Superior temporal gyrus (tissue), 1 donor: ENCODE data around the gene COL8A1.

Experiments used
- DNase-seq: peaks from one replicate; pipeline ENCODE4 v3.0.0-alpha.2; 2016; ENCODE audit errors: extremely low spot score

COL8A1 gene

DNA sequence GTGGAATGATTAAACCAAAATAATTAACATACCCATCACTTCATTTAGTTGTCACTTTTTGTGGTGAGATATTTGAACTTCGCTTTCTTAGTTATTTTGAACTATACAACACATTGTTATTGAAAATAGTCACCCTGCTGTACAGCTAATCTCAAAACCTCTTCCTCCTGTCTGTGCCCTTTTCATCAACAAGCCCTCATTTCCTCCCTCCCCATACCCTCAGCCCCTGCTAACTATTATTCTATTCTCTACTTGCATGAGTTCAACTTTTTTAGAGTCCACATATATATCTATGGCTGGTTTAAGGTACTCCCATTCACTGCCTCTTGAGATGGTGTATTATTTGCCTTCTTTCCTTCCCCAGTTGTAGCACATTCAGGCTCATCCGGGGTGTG, 32.2 kb downstream of the COL8A1 start:
- no peak for DNase-seq

DNA sequence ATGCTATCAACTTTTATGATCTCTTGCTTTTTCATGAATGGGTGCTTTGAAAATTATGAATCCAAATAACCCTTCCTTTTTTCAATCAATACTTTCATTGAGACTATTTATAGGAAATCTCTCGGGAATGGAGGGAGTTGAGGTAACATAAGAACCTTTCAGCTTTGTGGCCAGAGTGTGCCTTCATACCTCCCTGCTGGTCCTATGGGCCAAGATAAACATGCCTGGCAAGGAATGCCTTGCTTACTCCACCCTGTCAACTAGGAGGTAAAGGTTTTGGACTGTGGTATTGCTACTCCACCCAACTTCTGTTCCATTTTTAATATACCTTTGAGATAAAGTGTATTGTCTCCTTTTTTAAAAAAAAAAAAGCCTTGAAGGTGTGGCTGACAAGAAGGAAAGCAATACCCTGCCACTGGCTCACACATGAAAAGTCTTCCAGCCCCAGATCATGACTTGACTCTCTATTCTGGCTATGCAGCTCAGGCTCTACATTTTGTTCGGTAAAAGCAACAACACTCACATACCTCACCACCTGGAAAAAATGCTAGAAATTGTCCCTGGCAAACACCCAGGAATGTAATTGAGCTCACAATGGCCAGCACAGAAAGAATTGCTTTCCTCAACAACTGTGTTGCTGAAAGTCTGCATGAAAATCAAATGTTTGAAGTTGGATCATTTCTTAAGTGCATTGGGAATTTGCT, 35.8 kb downstream of the COL8A1 start:
- DNase-seq = no peak

DNA sequence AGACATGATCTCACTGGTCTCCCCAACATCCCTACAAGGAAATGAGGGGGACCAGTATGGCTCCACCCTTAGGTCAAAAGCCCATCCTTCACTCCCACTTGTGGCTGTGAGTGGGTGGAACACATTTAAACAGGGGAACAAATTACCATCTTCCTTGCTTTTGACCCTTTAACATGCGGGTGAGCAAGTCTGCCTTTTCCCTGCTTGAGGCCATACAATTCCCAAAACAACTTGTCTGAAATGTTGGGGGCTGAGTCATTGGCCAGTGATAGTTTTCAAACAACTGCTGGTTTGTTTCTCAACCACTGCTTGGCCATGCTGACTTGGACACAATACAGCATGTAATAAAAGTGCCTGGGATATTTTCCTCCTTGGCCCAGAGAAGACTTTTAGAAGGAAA, 39.6 kb downstream of the COL8A1 start:
- no peak for DNase-seq

DNA sequence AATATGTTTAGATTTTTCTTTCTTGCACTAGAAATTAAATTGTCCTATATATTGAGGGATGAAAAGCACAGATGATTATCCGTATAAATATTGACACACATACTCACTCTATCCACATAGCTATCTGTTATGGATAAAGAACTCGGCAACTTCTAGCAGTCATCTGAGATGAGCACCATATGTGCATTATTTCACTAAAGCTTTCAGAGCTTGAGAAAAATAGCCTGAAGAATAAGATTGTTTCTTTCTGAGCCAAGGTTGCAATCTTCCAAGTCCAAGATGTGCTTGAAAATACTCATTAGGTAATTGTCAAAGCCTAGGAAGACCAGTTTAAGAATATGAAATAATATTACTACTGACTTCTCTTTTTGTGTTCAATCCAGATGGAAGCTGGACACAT, 40.5 kb downstream of the COL8A1 start:
- DNase-seq = no peak

DNA sequence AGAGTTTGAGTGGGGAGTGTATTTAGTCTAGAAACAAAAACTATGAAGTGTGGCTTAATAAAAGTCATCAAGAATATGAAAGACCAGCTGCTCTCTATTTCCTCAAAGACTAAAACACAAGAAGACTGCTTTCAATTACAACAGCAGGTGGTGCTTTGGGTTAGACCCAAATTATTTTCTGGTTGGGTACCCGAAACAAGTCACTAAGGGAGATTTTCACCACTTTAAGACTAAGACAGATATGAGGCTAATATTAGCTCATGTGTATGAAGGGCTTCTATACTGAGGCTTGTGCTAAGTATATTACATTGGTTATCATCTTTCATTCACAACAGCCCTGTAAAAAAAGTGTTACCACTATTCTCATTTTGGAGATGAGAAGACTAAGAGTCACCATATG, 43.1 kb downstream of the COL8A1 start:
- no peak for DNase-seq

DNA sequence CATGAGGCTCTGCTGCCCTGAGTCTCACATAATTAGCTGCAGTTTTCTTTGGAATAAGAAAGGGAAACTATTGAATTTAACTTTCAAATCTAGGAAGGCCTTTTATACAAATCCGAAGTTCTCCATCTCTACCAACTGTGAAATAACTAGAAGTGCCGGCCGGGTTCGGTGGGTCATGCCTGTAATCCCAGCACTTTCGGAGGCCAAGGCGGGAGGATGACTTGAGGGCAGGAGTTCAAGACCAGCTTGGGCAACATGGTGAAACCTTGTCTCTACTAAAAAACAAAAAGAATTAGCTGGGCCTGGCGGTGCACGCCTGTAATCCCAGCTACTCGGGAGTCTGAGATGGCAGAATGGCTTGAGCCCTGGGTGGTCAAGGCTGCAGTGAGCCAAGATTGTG, 43.6 kb downstream of the COL8A1 start:
- no peak for DNase-seq

DNA sequence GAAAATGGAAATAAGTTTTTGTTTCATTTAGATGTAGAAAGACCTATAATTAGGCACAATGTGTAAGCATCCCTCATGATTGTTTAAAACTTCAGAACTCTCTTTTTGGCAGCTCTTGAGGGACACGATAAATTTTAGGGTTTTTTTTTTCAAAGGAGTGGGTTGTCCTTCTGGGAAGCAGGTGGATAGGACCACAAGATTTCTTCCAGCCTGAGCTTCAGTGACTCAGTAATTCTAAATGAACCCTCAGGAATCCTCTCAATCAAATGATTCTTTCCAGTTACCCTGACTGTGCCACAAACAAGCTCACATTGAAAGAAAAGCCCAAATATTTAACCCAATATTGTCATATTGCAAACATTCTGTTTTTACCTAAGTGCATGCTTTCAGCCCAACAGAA, 45.1 kb downstream of the COL8A1 start:
- no peak for DNase-seq

DNA sequence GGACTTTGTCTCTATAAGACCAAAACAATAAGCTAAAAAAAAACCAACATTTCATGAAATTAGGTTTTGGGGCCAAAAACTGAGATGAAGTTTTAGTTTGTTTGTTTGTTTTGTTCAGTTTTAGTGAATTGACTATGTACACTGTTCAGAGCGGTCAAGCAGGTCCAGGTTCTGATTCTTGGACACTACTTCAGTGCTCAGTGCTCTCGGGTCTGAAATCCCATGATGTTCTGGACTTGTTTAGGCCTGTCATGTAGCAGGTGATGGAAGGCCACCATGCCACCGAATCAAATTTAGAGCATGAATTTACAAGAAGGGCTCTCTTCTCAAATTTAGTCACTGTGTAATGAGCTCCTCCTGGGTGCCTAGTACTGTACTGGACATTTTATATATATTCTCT, 45.5 kb downstream of the COL8A1 start:
- no peak for DNase-seq

DNA sequence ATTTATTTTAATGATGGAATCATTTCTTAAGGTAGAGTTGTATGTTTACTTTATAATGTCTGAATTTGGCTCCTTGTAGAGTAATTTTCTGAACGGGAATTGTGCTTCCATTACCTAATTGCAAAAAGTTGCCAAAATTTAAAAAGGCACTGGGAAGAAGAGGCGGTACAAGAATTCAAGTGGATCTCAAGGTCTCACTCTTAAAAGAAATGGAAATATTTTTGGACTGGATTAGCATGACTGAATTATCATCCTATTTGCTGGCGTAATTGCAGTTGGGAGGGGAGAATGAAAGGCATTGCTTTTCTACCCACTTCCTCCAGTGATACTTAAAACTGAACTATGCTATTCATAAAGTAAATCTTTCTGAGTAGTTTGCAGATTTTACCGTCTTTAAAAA, 46.2 kb downstream of the COL8A1 start:
- DNase-seq = no peak

DNA sequence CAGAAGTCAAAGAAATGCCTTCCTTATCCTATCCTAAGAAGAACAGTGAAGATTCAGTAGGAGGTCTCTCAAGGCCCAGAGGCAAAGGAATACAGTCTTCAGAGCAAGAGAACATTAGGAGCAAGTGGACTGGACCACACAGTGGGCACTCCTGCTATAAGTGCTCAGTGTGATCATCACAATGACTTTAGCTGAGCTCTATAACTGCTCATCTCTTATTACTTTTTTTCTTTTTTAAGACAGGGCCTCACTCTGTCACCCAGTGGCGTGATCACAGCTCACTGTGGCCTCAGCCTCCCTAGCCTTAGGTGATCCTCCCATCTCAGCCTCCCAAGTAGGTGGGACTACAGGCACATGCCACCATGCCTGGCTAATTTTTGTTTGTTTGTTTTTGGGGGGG, 48.1 kb downstream of the COL8A1 start:
- DNase-seq = no peak

DNA sequence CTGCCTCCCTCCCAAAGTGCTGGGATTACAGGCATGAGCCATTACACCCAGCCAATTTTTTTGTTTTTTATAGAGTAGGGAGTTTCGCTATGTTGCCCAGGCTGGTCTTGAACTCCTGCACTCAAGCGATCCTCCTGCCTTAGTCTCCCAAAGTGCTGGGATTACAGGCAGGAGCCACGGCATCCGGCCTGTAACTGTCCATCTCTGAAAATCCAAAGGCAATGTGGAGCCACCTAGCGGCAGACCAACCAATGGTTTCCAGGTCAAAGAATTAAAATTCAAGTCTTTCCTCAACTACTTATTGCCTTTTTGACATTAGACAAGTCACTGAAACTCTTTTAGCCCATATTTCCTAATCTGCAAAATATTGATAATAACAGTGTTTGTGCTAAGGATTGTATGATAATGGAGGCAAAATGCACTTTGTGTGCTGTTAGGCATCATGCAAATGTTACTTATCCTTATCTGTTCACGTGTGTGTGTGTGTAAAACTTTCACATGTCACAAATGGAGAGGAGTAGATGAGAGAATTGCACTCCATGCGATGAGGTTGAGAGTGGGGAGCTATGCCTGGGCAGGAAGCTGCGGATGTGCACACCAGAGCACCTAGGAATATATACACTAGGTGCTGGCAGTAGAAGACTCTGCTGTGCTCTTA, 48.7 kb downstream of the COL8A1 start:
- peak; percentile 68 for DNase-seq

DNA sequence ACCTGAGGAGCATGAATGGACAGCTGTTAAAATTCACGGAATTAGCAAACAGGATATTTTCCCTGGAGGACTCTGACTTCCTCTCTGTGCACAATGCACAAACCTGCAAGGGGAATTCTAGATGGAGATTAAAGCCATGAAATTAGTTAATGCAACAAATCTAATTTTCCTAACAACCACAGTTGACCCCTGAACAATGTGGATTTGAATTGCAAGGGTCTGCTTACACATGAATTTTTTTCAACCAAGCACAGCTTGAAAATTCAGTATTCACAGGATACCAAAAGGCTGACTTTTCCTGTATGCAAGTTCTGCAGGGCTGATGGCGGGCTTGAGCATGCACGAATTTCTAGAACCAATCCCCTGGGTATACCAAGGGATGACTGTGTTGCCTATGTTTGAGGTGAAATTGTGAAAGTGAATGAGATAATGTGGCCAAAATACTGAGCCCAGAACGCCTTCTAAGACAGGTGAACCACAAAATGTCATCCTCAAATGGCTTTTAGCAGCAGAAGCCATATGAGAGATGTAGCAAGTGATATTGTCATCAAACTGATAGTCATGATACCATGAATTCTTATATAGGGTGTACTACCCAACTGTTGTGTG, 52.5 kb downstream of the COL8A1 start:
- no peak for DNase-seq

DNA sequence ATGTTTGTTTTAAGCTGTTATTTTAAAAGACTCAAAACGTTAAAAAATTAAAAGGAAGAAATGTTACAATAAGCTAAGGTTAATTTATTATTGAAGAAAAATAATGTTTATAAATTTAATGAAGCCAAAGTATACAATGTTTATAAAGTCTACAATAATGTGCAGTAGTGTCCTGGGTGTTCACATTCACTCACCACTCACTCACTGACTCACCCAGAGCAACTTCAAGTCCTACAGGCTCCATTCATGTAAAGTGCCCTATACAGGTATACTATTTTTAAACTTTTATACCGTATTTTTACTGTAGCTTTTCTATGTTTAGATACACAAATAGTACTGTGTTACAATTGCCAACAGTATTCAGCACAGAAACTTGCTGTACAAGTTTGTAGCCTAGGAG, 55.2 kb downstream of the COL8A1 start:
- DNase-seq = no peak

DNA sequence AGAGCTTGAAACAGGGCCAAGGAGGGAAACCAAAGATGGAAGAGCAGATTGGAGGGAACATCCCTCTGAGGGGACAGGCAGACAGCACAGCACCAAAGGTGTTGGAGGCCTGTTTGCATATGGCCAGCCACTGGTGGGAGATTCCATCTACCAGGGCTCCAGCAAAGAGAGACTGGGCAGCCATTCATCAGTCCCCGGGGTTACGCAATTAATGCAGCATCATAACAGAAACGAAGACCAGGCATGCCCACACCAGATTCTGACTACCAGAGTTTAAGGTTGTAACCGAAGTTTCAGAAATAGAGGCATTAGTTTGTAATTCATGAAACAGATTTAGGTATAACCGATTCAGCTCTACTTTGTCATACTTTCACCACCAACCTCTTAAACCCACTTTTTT, 58.1 kb downstream of the COL8A1 start:
- DNase-seq = no peak

DNA sequence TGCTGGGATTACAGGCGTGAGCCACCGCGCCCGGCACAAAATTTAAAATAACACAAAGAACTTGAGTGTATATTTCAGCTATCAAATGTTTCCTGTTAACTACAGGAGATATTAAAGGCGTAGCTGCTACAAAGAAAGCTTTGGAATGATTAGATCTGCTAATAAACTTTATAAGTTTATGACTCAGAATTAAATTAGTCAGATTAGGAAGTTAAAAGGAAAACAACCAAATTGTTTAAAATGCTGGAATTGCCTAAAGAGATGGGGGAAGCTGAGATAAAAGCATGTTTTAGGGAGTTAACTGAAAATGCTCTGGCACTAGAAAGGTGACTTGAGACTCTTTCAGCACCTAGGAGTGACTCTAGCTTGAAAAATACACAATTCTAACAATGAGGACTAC, 58.9 kb downstream of the COL8A1 start:
- DNase-seq = no peak

DNA sequence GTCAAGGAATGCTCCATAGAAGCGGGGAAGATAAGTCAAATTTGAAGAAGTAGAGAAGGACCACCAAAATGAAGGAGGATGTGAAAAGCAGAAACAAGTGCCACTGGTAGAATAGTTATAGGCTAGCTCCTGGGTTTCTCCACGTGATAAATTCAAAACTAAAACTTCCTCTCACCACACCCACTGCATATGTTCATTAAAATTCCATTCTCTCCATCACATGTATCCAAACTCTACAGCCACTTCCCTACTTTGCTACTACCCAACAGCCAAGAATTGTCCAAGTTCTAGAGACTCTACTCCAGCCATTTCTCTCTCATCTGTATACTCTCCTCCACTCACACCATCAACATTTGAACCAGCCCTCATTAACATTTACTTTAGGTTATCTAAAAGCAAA, 60.5 kb downstream of the COL8A1 start:
- no peak for DNase-seq

DNA sequence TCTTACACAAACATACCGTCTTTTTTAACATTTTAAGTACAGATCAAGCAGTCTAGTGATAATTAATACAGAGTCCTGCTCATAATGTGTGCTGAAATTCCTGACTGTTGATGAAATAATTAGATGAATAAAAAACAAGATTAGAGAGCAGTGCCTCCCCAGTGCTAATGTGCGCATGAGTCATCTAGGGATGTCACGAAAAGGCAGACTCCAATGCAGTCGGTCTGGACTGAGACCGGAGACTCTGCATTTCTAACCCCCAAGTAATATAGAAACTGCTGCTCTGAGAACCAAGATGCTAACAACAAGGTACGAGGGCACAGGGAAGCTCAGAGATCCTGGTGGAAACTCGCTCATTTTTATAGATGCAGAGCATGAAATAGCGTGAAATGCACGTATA, 61.4 kb downstream of the COL8A1 start:
- no peak for DNase-seq

DNA sequence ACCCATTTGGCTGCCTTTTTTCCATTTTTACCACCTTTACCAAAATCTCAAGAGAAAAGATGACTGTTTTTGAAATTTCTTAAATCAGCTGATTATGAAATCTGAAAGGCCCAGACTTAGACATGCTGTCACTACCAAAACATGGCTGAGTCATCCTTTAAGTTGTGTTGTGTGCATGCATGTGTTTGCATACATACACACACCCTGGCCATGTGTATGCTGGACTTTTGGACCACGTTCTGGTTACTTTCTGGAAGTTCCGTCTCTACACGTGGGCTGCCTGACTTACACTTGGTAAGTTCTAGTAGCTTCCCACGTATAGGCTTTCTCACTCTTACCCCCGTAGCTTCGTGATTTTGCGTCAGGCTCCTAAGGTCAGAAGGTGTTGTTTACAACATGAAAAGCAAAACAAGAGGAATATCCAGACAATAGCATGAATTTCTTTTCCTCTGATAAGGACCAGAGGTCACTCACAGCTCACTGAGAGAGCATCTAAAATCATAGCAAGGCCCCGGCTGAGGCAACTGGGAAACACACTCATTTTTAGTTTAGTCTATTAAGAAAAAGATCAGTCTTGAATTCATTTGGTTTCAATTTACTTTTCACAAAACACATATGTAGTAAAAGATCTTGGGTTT, 62.4 kb downstream of the COL8A1 start:
- no peak for DNase-seq

DNA sequence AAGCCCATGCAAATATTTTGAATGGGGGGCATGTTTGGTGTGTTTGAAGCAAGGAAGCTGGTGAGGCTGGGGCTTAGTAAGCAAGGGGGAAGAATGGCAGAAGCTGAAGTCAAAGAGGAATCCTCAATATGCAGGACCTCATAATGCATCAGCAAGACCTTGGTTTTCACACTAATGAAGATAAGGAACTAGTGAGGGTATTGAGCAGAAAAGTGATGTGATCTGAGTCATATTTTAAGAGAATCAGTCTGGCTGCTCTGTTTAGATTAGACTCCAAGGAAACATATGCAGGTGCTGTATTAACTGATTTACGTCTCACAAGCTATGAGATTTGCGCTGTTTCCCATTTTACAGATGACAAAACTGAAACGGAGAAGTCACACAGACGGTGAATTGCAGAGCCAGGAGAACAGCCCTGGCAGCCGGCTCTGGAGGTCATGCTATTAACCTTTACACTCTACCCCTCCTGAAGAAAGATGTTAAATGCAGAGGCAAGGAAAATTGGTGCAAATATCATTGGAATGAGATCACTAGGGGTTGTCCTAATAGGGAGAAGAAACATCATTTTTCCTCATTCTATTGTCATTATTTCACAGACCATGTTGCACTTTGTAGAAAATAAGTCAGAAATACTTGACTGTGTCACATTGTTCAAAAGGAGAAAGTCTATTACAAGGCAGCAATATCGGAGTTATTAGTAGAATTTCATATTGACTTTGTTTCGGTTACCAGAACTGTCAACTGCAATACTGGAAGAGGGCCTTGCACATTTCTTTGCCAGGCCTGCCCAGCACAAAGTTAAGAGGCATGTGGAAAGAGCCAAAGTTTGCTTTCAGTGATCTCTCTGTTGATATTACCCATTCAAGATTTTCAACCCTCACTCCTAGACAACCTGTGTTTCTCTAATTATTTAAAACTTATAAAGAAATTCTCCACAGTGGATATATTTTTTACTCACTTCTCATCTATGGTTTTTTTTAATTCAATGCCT, 64.9 kb downstream of the COL8A1 start:
- no peak for DNase-seq

DNA sequence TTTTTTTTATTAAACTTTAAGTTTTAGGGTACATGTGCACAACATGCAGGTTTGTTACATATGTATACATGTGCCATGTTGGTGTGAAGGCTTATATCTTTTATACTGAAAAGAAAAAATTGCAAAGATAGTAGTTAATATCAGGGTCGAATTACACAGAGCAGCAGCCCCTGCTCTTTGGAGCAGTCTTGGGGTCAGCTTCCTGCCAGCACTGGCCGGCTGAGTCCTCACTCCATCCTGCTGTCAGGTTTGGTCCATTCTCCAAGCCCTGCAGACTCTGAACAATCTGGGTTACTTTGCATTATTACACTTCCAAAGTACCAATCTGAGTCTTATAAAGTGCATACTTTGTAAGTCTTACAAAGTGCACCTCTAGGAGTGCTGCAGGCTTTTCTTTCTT, 66.0 kb downstream of the COL8A1 start:
- no peak for DNase-seq

DNA sequence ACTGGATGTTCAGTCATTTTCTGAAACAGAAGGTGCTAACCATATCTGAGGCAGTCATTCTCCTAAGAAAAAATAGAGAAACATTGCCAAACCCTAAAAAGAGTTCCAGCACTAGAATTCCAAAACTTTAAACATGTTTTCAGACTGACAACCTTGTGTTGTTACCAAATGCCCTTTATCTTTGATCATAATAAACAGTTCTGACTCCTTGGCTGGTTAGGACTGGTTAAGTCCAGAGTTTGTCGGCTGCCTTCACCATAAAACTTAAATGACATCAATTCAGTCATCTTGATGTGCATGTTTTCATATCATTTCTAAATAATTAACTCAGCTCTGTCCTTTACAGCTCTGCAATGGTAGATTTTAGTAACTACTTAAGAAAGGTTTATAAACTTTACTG, 68.0 kb downstream of the COL8A1 start:
- DNase-seq = no peak
